GM23248 (cell line): ENCODE measurements around the gene AP1M2. TPM values are rescaled to one million over a fixed set of nuclear protein-coding genes. Genes with fewer than 3 reads are reported as not detected.

Source experiments
- DNase-seq: peaks from one replicate; pipeline ENCODE4 v3.0.0-alpha.2; 2015
- H2AFZ ChIP-seq: fragments of 200-600 bp; sonication (generic); 2 replicates; pipeline ENCODE4 v1.6.1; 2016; ENCODE audit warnings: antibody characterized with exemption
- H3F3A ChIP-seq: fragments of 200-600 bp; sonication (generic); 2 replicates; pipeline ENCODE4 v1.6.1; 2016; ENCODE audit warnings: mild to moderate bottlenecking, antibody characterized with exemption, mixed run types; ENCODE audit not compliant: insufficient read depth
- H3K27ac ChIP-seq: fragments of 200-600 bp; sonication (generic); 2 replicates; pipeline ENCODE4 v1.5.1; 2016; ENCODE audit warnings: mild to moderate bottlenecking
- H3K27me3 ChIP-seq: fragments of 200-600 bp; sonication (generic); replicated peaks from 2 replicates; pipeline ENCODE4 v1.6.1; 2016; ENCODE audit warnings: mild to moderate bottlenecking; ENCODE audit not compliant: insufficient read depth
- H3K36me3 ChIP-seq: fragments of 200-600 bp; sonication (generic); 2 replicates; pipeline ENCODE4 v1.6.1; 2016; ENCODE audit warnings: low read depth, mild to moderate bottlenecking
- H3K4me1 ChIP-seq: fragments of 200-600 bp; sonication (generic); 2 replicates; pipeline ENCODE4 v1.6.1; 2016; ENCODE audit warnings: mild to moderate bottlenecking; ENCODE audit not compliant: insufficient read depth
- H3K4me2 ChIP-seq: fragments of 200-600 bp; sonication (generic); one replicate; pipeline ENCODE4 v1.6.1; 2016; ENCODE audit warnings: mild to moderate bottlenecking; ENCODE audit not compliant: unreplicated experiment
- H3K4me3 ChIP-seq: fragments of 200-600 bp; sonication (generic); 2 replicates; pipeline ENCODE4 v1.5.1; 2016; ENCODE audit warnings: mild to moderate bottlenecking
- H3K79me2 ChIP-seq: fragments of 200-600 bp; sonication (generic); 2 replicates; pipeline ENCODE4 v1.6.1; 2016; ENCODE audit warnings: mild to moderate bottlenecking; ENCODE audit not compliant: insufficient read depth
- H3K9ac ChIP-seq: fragments of 200-600 bp; sonication (generic); 2 replicates; pipeline ENCODE4 v1.6.1; 2016; ENCODE audit warnings: mild to moderate bottlenecking
- H3K9me2 ChIP-seq: fragments of 200-600 bp; sonication (generic); 2 replicates; pipeline ENCODE4 v1.6.1; 2016; ENCODE audit warnings: mixed run types, mild to moderate bottlenecking, moderate library complexity; ENCODE audit not compliant: insufficient read depth
- H3K9me3 ChIP-seq: fragments of 200-600 bp; sonication (generic); one replicate; pipeline ENCODE4 v1.6.1; 2017; ENCODE audit warnings: low read depth
- H4K20me1 ChIP-seq: fragments of 200-600 bp; sonication (generic); 2 replicates; pipeline ENCODE4 v1.6.0; 2016; ENCODE audit not compliant: insufficient read depth
- EZH2 ChIP-seq: fragments of 200-600 bp; sonication (generic); IDR thresholded peaks from 2 replicates; pipeline ENCODE4 v1.6.1; 2018; ENCODE audit warnings: antibody characterized with exemption, mild to moderate bottlenecking; ENCODE audit not compliant: insufficient read depth, poor library complexity, severe bottlenecking
- EZH2phosphoT487 ChIP-seq: fragments of 200-600 bp; sonication (generic); IDR thresholded peaks from 2 replicates; pipeline ENCODE4 v1.6.1; 2018; ENCODE audit warnings: antibody characterized with exemption, moderate library complexity, mild to moderate bottlenecking, low read depth; ENCODE audit not compliant: insufficient read depth
- WGBS, 2 experiments: methylation state at CpG; one replicate each; pipeline ENCODE4 v1.1.6; 2015 to 2017; ENCODE audit warnings: low lambda C conversion rate in 2 of 2, low coverage in 1 of 2; ENCODE audit errors: missing lambda C conversion rate in 2 of 2; 5-methylcytosine and 5-hydroxymethylcytosine counted together
- in situ Hi-C: fragments of 300-500 bp; cut with MboI; formaldehyde crosslinking; loops from 2 replicates; pipeline ENCODE4 v1.15.0; 2020
- polyA plus RNA-seq: library from polyadenylated mRNA; unstranded; fragments of >200 nt; fragmentation: Nextera tagmentation; extraction: Ambion mirVana; gene quantifications from 2 replicates; pipeline ENCODE4 v1.2.1, GENCODE V29; 2016
- total RNA-seq: library from RNA; depleted of rRNA; stranded (reverse); fragments of >200 nt; shearing (Covaris generic); gene quantifications from 2 replicates; pipeline ENCODE4 v1.2.3, GENCODE V29; 2014

AP1M2 gene
- total and polyA plus RNA-seq, 2 experiments from 2014 or later = not detected

GRCh38 chr19:10615429-10616023 is 28.4 kb upstream of the AP1M2 start:
- H3K9me3 ChIP-seq = no peaks in the 10 kb centered on the region
- H3K36me3 ChIP-seq = no peaks in the 10 kb centered on the region
- H3K4me2 ChIP-seq = no peak overlapping the region
- peaks cover 4% of the 10 kb centered on the region; the same call in 1 of the 2 replicates for H3F3A ChIP-seq
- no peak overlapping the region for H3K4me3 ChIP-seq
- no peaks in the 10 kb centered on the region for H3K79me2 ChIP-seq
- no peak for DNase-seq
- TF ChIP-seq EZH2 (no peak), EZH2phosphoT487 (no peak)
- no peak overlapping the region for H2AFZ ChIP-seq
- H3K27ac ChIP-seq = no peak overlapping the region
- in situ Hi-C loops = no loop called here
- no peaks in the 10 kb centered on the region for H3K9me2 ChIP-seq
- no peaks in the 10 kb centered on the region for H4K20me1 ChIP-seq
- WGBS, 2 experiments = 97 to 98% methylated on average over 14 of the region's 14 CpGs
- H3K4me1 ChIP-seq = peaks cover 16% of the 10 kb centered on the region
- no peak overlapping the region for H3K9ac ChIP-seq
- H3K27me3 ChIP-seq = no peaks in the 10 kb centered on the region

GRCh38 chr19:10612499-10613119 is 25.5 kb upstream of the AP1M2 start:
- Histone ChIP-seq H3K4me1 (peaks cover 11% of the 10 kb centered on the region), H3K27ac (no peak overlapping the region), H3K4me2 (no peak overlapping the region), H3K27me3 (no peaks in the 10 kb centered on the region), H3K79me2 (no peaks in the 10 kb centered on the region), H3F3A (peaks cover 2% of the 10 kb centered on the region; the same call in 1 of the 2 replicates), H2AFZ (peak overlapping the region; percentile 59; the same call in 1 of the 2 replicates), H3K36me3 (no peaks in the 10 kb centered on the region), H3K4me3 (no peak overlapping the region), H4K20me1 (no peaks in the 10 kb centered on the region), H3K9ac (no peak overlapping the region), H3K9me3 (no peaks in the 10 kb centered on the region), H3K9me2 (no peaks in the 10 kb centered on the region)
- peak; percentile 35 for DNase-seq
- in situ Hi-C loops = no loop called here
- WGBS, 2 experiments = 34 to 37% methylated on average over 15 of the region's 15 CpGs
- TF ChIP-seq EZH2phosphoT487 (no peak), EZH2 (no peak)

GRCh38 chr19:10611907-10612306 is 24.8 kb upstream of the AP1M2 start:
- Histone ChIP-seq H3K36me3 (no peaks in the 10 kb centered on the region), H3K79me2 (no peaks in the 10 kb centered on the region), H2AFZ (no peak overlapping the region), H3K4me1 (peaks cover 8% of the 10 kb centered on the region), H3F3A (no peaks in the 10 kb centered on the region), H3K9me3 (no peaks in the 10 kb centered on the region), H3K4me3 (no peak overlapping the region), H3K9ac (no peak overlapping the region), H4K20me1 (no peaks in the 10 kb centered on the region), H3K9me2 (no peaks in the 10 kb centered on the region), H3K4me2 (no peak overlapping the region), H3K27me3 (no peaks in the 10 kb centered on the region), H3K27ac (no peak overlapping the region)
- DNase-seq = no peak
- no peak for TF ChIP-seq EZH2phosphoT487
- TF ChIP-seq EZH2 = no peak
- in situ Hi-C loops = no loop called here
- 76% methylated on average over 5 of the region's 5 CpGs for WGBS, 2 experiments

GRCh38 chr19:10604460-10604980 is 17.4 kb upstream of the AP1M2 start:
- Histone ChIP-seq H4K20me1 (no peaks in the 10 kb centered on the region), H3K27ac (no peak overlapping the region), H3K27me3 (0 out of 2 replicates have a peak, but pooled peaks cover 3% of the 10 kb centered on the region), H3K4me3 (no peak overlapping the region), H3K79me2 (no peaks in the 10 kb centered on the region), H3K4me1 (0 out of 2 replicates have a peak, but pooled peaks cover 3% of the 10 kb centered on the region), H3K36me3 (no peaks in the 10 kb centered on the region), H3F3A (no peaks in the 10 kb centered on the region), H3K9me3 (no peaks in the 10 kb centered on the region), H3K9me2 (no peaks in the 10 kb centered on the region), H3K9ac (no peak overlapping the region), H2AFZ (no peak overlapping the region), H3K4me2 (no peak overlapping the region)
- 92 to 93% methylated on average over 9 of the region's 9 CpGs for WGBS, 2 experiments
- TF ChIP-seq EZH2 (no peak), EZH2phosphoT487 (no peak)
- in situ Hi-C loops = no loop called here
- no peak for DNase-seq
